GM12801 (cell line): ENCODE measurements around the gene MACROH2A1.

Experiments used
- CTCF ChIP-seq: IDR thresholded peaks from one replicate; pipeline ENCODE4 v1.5.1; 2011; ENCODE audit warnings: control low read depth; ENCODE audit not compliant: insufficient read length; ENCODE audit errors: extremely low read depth

MACROH2A1 gene

GRCh38 chr5:135330798-135331096 lies 68.3 kb downstream of the MACROH2A1 start:
- no peak for TF ChIP-seq CTCF

GRCh38 chr5:135329913-135330797 lies 68.9 kb downstream of the MACROH2A1 start:
- no peak for TF ChIP-seq CTCF

- no peak for TF ChIP-seq CTCF
Observed at GRCh38 chr5:135329066-135329912, 69.7 kb downstream of the MACROH2A1 start.

GRCh38 chr5:135328128-135328687 lies 70.8 kb downstream of the MACROH2A1 start:
- no peak for TF ChIP-seq CTCF

GRCh38 chr5:135327429-135328127 lies 71.5 kb downstream of the MACROH2A1 start:
- TF ChIP-seq CTCF: no peak

- TF ChIP-seq CTCF: no peak
Observed at GRCh38 chr5:135326296-135327254, 72.5 kb downstream of the MACROH2A1 start.
